ENCODE results near the gene SMAP1.

DNA sequence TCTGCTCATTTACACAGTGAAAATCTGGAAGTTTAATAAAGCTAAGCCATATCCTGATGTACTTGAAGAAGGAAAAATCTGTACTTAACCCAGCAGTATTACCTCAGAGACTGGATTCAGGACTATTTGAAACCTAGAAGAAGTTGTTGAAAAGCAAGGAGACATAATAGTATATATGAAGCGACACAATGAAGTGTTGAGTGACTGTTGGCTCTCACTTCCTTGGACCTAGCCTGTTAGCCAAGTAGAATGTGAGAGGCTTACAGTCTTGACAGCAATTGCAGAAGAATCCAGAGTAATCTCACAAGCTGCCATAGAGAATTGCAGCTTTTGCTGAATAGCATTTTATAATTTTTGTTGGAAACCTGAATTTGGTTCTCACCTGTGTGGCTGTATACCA, 26.7 kb downstream of the SMAP1 start:
- TF ChIP-seq, protein P1, sequence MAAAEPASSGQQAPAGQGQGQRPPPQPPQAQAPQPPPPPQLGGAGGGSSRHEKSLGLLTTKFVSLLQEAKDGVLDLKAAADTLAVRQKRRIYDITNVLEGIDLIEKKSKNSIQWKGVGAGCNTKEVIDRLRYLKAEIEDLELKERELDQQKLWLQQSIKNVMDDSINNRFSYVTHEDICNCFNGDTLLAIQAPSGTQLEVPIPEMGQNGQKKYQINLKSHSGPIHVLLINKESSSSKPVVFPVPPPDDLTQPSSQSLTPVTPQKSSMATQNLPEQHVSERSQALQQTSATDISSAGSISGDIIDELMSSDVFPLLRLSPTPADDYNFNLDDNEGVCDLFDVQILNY (CRISPR knock-in tag; IDR thresholded peaks at IDR 0.05), result no peak
- TF ChIP-seq, protein P2, sequence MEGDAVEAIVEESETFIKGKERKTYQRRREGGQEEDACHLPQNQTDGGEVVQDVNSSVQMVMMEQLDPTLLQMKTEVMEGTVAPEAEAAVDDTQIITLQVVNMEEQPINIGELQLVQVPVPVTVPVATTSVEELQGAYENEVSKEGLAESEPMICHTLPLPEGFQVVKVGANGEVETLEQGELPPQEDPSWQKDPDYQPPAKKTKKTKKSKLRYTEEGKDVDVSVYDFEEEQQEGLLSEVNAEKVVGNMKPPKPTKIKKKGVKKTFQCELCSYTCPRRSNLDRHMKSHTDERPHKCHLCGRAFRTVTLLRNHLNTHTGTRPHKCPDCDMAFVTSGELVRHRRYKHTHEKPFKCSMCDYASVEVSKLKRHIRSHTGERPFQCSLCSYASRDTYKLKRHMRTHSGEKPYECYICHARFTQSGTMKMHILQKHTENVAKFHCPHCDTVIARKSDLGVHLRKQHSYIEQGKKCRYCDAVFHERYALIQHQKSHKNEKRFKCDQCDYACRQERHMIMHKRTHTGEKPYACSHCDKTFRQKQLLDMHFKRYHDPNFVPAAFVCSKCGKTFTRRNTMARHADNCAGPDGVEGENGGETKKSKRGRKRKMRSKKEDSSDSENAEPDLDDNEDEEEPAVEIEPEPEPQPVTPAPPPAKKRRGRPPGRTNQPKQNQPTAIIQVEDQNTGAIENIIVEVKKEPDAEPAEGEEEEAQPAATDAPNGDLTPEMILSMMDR (IDR thresholded peaks at IDR 0.05 in 2 of 3, conservative IDR thresholded peaks at IDR 0.05 in 1 of 3; ENCODE audit: insufficient read depth in 2 of 3, low read depth in 1 of 3, low read length in 3 of 3), result no peak
- no peak for TF ChIP-seq L3MBTL2 (IDR thresholded peaks at IDR 0.05)

All from K562 (cell line).